HG02610 (cell line): ENCODE measurements around the gene C3orf20.

Experiments
- ATAC-seq: cut with Tn5 transposase; IDR thresholded peaks from one replicate; pipeline ENCODE4 v1.9.1; 2021; ENCODE audit warnings: mild to moderate bottlenecking, moderate library complexity; ENCODE audit not compliant: unreplicated experiment

C3orf20 gene

DNA sequence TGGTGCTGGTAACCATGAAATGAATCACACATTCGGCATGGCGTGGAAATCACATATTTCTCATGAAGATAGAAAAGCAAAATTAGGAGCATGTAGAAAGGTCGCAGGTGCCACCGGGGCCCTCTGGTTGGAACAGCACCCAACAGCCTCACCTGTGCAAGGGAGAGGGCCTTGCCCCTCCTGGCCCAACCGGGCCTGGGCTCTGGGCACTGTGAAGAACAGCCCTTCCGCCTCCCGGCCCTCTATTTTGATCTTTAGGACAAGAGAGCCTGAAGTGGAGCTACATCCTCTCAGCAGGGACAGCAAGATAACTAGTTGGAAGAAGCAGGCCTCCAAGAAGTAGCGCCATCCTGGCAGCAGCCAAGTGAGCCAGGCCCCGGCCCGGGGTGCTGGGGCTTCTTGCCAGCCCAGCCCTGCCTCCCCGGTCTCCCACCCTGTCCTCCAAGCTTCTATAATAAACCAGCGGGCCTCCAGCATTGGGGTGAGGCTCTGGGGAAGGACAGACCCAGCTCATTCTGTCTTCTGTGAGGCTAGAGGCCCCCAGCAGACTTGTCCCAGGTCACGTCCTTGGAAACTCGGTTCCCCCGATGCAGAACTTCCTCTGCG lies 97.7 kb downstream of the C3orf20 start:
- no peak for ATAC-seq

DNA sequence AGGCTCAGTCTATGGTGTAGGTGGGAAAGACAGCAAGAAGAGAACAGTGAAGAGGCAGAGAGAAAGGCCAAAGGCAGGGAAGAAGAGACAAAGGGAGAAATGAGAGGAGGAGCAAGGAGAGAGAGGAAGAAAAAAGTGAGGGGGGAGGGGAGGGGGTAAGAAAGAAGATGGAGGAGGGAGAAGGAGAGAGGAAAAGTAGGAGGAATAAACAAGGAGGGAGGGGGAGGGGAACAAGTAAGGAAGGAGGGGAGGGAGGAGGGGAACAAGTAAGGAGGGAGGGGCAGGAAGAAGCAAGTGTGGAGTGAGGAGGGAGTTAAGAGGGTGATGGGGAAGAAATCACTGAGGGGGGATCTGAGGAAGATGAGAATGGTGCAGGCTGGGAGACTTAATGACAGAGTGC lies 98.3 kb downstream of the C3orf20 start:
- ATAC-seq, result no peak

DNA sequence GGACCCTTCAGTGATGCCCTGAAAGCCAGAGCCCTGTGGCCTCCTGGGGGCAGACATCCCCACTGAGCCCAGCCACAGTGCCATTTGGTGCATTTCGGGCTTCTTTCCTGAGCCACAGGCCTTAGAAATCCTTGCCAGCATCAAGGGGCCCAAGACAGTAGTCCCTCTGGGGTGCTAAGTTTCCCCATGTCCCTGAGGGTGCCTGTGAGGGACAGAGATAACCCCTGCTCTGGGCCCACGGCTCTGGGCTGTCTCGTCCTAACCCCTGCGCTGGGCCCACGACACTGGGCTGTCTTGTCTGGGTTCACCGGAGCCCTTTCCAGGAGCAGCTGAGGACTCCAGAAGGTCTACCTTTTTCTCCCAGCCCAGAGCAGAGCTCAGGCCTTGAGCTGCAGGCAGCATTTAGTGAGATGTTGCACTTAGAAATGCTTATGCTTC lies 98.8 kb downstream of the C3orf20 start:
- ATAC-seq, result no peak

DNA sequence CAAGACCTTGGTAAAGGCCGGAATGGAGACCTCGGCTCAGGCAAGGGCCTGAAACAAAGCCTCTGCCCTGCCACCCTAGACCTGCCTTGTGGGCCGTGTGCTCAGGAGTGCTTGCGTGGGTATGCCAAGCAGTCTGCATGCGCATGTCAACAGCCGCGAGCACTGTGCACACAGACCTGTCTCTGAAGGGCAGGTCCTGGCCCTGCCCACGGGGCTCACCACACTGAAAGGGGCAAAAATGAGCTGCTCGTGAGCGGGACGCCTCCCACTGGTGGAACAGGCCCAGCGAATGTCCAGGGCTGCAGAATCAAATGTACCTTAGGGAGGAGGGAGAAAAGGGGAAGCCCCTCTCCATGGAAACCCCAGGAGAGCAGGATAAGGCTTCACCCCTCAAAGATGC lies 99.5 kb downstream of the C3orf20 start:
- no peak for ATAC-seq

GRCh38 chr3:14775011-14775410 lies 100.1 kb downstream of the C3orf20 start:
- ATAC-seq, result no peak

DNA sequence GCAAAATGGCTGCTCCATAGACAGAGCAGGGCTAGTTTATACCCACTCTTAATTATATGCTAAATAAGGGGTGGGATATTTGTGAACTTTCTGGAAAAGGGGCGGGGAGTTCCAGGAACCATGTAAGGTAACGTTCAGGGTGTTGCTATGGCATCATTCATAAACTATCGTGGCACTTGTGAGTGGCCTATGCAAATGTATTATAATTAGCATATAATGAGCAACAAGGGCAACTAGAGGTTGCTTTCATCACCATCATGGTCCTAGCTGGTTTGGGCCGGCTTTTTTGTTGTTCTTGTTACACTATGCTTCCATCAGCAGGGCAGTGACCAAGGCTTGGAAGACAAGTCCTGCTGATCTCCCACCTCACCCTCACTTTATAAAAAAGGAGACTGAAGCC lies 100.6 kb downstream of the C3orf20 start:
- ATAC-seq, result no peak

DNA sequence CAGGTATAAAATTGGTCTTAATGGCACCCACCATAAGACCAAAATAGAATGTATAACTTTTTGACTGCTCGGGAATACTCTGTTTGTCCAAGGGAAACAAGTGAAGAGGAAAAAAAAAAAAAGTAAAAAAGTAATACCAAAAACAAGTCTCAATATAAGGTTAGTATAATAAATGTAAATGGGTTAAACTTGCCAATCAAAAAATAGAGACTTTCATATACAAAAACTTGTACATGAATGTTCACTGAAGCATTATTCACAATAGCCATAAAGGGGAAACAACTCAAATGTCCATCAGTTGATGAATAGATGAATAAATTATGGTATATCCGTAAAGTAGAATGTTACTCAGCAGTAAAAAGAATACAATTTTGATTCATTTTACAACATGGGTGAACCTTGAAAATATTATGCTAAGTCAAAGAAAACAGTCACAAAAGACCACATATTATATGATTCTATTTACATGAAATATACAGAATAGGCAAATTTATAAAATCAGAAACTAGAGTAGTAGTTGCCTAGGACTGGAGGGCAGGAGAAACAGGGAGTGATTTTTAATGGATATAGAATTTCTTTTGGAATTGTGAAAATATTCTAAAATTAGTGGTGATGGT lies 104.2 kb downstream of the C3orf20 start:
- no peak for ATAC-seq

DNA sequence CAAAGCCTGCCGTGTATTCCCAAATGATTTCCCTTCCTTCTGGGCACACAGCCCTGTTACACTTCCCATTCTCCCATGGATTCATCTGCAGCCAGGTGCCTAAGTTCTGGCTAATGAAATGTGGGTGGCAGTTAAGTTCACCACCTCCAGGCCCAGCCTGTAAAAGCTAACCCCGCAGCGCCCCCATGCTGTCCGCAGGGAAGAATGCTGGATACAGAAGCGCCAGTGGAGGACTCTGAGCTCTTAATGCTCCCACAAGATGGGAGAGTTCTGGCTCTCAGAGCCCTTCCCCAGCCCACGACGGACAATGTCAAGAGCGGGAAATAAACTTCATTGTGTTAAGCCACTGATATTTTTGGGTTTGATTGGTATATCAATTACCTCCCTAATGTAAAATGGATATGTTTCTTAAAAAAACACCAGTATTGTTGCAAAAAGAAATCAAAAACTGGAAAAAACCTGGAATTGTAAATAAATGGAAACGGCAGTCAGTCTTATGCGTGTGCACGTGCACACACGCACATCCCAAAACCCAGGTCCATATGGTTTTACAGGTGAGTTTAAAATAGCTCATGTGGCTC lies 106.1 kb downstream of the C3orf20 start:
- peak; percentile 89 for ATAC-seq

- no peak for ATAC-seq
Observed at GRCh38 chr3:14783480-14784086, 108.6 kb downstream of the C3orf20 start.

- ATAC-seq, result no peak
Observed at GRCh38 chr3:14784087-14784681, 109.2 kb downstream of the C3orf20 start.

- ATAC-seq, result no peak
Observed at GRCh38 chr3:14785207-14786155, 110.5 kb downstream of the C3orf20 start.

DNA sequence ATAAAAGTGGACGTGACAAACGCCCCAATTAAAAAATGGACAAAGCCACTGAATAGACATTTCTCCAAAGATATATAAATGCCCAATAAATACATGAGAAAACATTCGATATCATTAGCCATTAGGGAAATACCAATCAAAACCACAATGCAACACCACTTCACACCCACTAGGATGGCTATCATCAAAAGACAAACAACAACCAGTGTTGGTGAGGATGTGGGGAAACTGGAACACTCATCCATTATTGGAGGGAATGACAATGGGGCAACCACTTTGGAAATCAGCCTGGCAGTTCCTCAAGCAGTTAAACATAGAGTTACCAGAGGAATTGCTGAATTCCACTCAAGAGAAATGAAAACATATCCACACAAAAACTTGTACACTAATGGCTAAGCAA lies 111.4 kb downstream of the C3orf20 start:
- no peak for ATAC-seq

- no peak for ATAC-seq
Observed at GRCh38 chr3:14787630-14788029, 112.7 kb downstream of the C3orf20 start.

- no peak for ATAC-seq
Observed at GRCh38 chr3:14788644-14789043, 113.7 kb downstream of the C3orf20 start.

DNA sequence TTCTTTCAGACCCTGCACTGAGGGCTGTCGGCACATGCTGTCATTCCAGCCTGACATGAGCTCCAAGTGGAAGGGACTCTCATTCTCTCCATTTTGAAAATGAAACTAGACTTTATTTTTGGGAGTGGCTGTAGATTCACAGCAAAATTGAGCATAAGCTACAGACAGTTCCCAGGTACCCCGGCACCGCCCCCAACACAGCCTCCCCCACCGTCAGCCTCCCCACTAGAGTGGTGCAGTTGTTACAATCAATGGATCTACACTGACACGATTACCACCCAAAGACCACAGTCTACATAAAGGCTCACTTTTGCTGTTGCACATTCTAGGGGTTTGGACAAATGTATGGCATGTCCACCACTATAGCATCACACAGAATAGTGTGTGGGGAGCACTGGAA lies 114.3 kb downstream of the C3orf20 start:
- no peak for ATAC-seq

DNA sequence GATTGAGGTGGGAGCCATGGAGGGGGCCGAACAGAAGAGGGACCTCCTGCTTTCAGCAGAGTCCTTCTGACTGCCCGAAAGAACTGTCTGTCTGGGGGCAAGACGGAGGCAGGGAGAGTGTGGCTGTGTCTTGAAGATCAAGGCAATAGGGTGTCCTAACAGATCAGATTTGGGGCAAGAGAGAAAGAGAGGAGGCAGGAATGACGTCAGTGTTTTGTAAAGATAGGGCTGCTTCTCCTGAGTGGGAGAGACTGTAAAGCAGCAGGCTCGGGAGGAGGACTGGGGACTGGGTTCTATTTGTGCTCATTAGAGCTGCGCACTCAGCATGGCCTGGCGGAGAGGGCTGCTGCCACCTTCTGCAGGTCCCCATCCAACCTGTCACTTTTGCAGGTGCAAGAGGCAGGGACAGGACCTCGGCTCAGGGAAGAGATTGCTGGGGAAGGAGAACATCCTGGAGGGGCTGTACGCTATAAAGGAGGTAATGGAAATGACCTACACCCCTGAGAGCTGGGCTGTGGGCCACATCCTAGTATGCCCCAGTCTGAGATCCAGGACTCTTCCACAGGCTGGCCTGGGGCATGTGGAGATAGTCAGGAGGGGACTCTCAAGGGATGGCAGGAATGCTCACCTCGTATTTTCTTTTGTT lies 114.8 kb downstream of the C3orf20 start:
- ATAC-seq, result no peak

GRCh38 chr3:14791343-14791945 lies 116.5 kb downstream of the C3orf20 start:
- ATAC-seq, result no peak

DNA sequence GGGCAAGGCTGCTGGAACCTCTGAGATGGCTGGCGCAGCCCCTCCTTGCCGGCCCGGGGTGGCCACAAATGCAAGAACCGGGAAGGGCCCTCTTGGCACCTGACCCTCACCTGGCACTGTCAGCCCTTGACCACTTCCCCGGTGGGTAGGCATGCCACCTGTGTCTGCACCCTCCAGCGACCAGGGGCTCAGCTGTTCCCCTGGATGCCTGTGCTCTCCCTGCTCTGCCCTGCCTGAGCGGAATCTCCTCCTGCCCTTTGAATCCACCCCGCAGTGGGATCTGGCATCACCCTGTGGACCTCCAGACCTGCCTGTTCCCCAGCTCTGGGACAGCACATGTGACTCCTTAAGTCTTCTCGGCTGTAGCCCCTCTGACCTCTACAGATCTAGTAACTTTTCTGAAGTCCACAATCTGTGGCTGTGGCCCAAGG lies 117.8 kb downstream of the C3orf20 start:
- ATAC-seq, result no peak

DNA sequence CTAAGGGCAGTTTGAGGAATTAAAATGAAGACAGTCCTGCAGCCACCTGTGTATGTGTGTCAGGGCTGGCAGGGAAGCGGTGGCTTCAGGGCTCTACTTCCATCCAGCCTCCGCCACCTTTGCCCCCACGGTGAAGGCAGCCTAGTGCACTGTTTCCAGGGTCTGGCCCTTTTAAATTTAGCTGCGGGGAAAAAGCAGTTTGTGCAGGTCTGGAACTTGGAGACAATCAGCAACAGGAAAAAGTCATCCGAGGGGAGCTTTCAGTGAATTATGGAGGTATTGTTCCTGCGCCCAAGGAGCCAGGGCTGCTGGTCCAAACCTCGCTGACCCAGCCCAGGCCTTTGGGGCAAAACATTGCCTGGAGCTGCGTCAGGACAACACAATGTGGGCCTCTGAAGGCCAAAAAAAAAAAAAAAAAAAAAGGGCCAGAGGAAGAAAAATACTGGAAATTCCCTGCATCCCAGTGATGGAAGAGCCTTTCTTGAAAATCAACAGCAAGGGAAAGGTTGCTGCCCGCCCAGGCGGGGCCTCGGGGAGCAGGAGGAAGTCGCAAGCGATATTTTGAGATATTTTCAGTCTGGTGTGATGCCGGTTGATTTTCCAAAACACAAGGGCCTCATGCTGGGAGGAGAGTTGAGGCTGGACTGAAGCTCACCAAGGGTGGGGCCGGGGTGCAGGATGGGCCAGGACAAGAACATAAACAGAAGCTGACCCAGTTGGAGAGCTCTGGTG lies 118.4 kb downstream of the C3orf20 start:
- ATAC-seq, result no peak
